Body of pancreas (tissue), 4 donors: Measurements from ENCODE around the gene PCDHGA8. TPM values are rescaled to one million over a fixed set of nuclear protein-coding genes. Genes with fewer than 3 reads are reported as not detected.
A peak's percentile ranks its signal among the peaks of the same experiment; 100 is the strongest.
"Not testable (repeated sequence)": the region's sequence is repeated elsewhere in the genome, so short reads cannot be mapped to it uniquely, and the experiment has no call there.

Experiments used
- ATAC-seq: fragments of 150-250 bp; one replicate; pipeline ENCODE4 v1.9.1; 2016
- DNase-seq, 4 donors: peaks; one replicate each; pipeline ENCODE4 v3.0.0-alpha.2; 2019
- H3K27ac ChIP-seq, 4 donors: fragments of 200-600 bp; sonication (generic); 1 replicate in 3 of 4; 2 replicates in 1 of 4; pipeline versions ENCODE4 v1.5.1 to v1.6.1; 2016 to 2019; ENCODE audit warnings: mild to moderate bottlenecking in 1 of 4, mixed read lengths in 1 of 4, moderate library complexity in 1 of 4
- H3K27me3 ChIP-seq, 2 donors: fragments of 200-600 bp; sonication (generic); one replicate each; pipeline ENCODE4 v1.6.0; 2016; ENCODE audit warnings: mild to moderate bottlenecking in 1 of 2
- H3K36me3 ChIP-seq, 2 donors: fragments of 200-600 bp; sonication (generic); replicated peaks in 1 of 2; 2 replicates each; pipeline ENCODE4 v1.5.1; 2016; ENCODE audit warnings: low read depth in 2 of 2; ENCODE audit not compliant: insufficient read depth in 1 of 2
- H3K4me1 ChIP-seq: fragments of 200-600 bp; sonication (generic); one replicate; pipeline ENCODE4 v1.6.0; 2016
- H3K4me3 ChIP-seq, 2 donors: fragments of 200-600 bp; sonication (generic); 1 replicate in 1 of 2; 2 replicates in 1 of 2; pipeline ENCODE4 v1.5.1; 2016 to 2019
- H3K9me3 ChIP-seq, 3 donors: fragments of 200-600 bp; sonication (generic); 1 replicate in 2 of 3; 2 replicates in 1 of 3; pipeline ENCODE4 v1.5.1; 2016
- CTCF ChIP-seq, 7 experiments: fragments of 450-650 bp in 4 of 7; fragments of 200-600 bp in 3 of 7; sonication (generic) in 3 of 7; IDR thresholded peaks; one replicate each; pipeline ENCODE4 v1.5.1; 2016 to 2019; ENCODE audit warnings: antibody characterized with exemption in 7 of 7
- POLR2A ChIP-seq, 3 donors: fragments of 450-650 bp; IDR thresholded peaks; one replicate each; pipeline ENCODE4 v1.6.1; 2016; ENCODE audit warnings: antibody characterized with exemption in 3 of 3, mild to moderate bottlenecking in 2 of 3
- WGBS, 2 donors: methylation state at CpG; one replicate each; pipeline ENCODE4 v1.1.5; 2017; 5-methylcytosine and 5-hydroxymethylcytosine counted together
- intact Hi-C: fragments of 100-400 bp; cut with DNase I; formaldehyde crosslinking; loops from one replicate; pipeline ENCODE4 v1.15.1; 2023
- total RNA-seq, 2 donors: library from RNA; depleted of rRNA; stranded (reverse); fragments of >200 nt; gene quantifications; one replicate each; pipeline ENCODE4 v1.1.0, GENCODE V29; 2016

The PCDHGA8 gene
- total RNA-seq, 2 donors from 2014 or later: 4.2 to 10.2 TPM

GRCh38 chr5:141397756-141398551 is 5.5 kb downstream of the PCDHGA8 start, which contains the start of gene PCDHGB5:
Gene PCDHGB5, plus strand, starts transcription at chr5:141397947. Its CDS starts 181 bp downstream, at chr5:141398128.
- H3K27me3 ChIP-seq, H3K4me3 ChIP-seq, H3K4me1 ChIP-seq, intact Hi-C loops, H3K36me3 ChIP-seq: not testable (repeated sequence)
- Histone ChIP-seq H3K9me3 (peaks cover 0 to 63% (median 14%) of the 10 kb centered on the region in 3 donors), H3K27ac (peak within 1 kb of the TSS in 1 of 4 donors; percentile 21)
- peak; percentile 40 to 63 (median 54) for DNase-seq
- TF ChIP-seq CTCF (IDR thresholded peaks at IDR 0.05) (peak; percentile 18 to 60 (median 52)), POLR2A (IDR thresholded peaks at IDR 0.05) (peak in 1 of 3 donors; percentile 9)
- ATAC-seq: peak; percentile 85
- WGBS, 2 donors: 3 to 4% methylated on average over 19 to 26 of the region's 43 CpGs

- Histone ChIP-seq H3K4me3 (no peak overlapping the region), H3K4me1 (no peaks in the 10 kb centered on the region), H3K9me3 (peaks cover 0 to 63% (median 8%) of the 10 kb centered on the region in 3 donors), H3K27ac (no peak overlapping the region), H3K27me3 (no peaks in the 10 kb centered on the region), H3K36me3 (no peaks in the 10 kb centered on the region)
- intact Hi-C loops: no loop called here
- DNase-seq: no peak
- WGBS, 2 donors: 19 to 30% methylated on average over 15 of the region's 15 CpGs
- ATAC-seq: no peak
- no peak for TF ChIP-seq POLR2A (IDR thresholded peaks at IDR 0.05)
- TF ChIP-seq CTCF (IDR thresholded peaks at IDR 0.05): no peak
Observed at GRCh38 chr5:141398608-141399007, 6.2 kb downstream of the PCDHGA8 start.

- DNase-seq: no peak
- H3K4me3 ChIP-seq: no peak overlapping the region
Observed at GRCh38 chr5:141399555-141400258, 7.3 kb downstream of the PCDHGA8 start.

GRCh38 chr5:141402553-141403243 is 10.3 kb downstream of the PCDHGA8 start, which contains the start of gene PCDHGA9:
Gene PCDHGA9, plus strand, starts transcription at chr5:141402778. Its CDS starts 175 bp downstream, at chr5:141402953.
- no peaks in the 10 kb centered on the region for H3K27me3 ChIP-seq
- no peaks in the 10 kb centered on the region for H3K4me1 ChIP-seq
- intact Hi-C loops: no loop called here
- WGBS, 2 donors: 21 to 22% methylated on average over 25 to 27 of the region's 27 CpGs
- H3K27ac ChIP-seq: no peak within 1 kb of the TSS
- H3K4me3 ChIP-seq: no peak within 1 kb of the TSS
- TF ChIP-seq CTCF (IDR thresholded peaks at IDR 0.05) (peak in 3 of 7 experiments; percentile 24 to 32 (median 26)), POLR2A (IDR thresholded peaks at IDR 0.05) (no peak)
- ATAC-seq: no peak
- DNase-seq: no peak
- H3K36me3 ChIP-seq: no peaks in the 10 kb centered on the region
- H3K9me3 ChIP-seq: peaks cover 0 to 65% (median 10%) of the 10 kb centered on the region in 3 donors

More at GRCh38 chr5:141399555-141400258, 7.3 kb downstream of the PCDHGA8 start:
- intact Hi-C loops: no loop called here
- H3K9me3 ChIP-seq: peaks cover 0 to 64% (median 10%) of the 10 kb centered on the region in 3 donors
- H3K4me1 ChIP-seq: no peaks in the 10 kb centered on the region
- ATAC-seq: no peak
- H3K27me3 ChIP-seq: no peaks in the 10 kb centered on the region
- H3K27ac ChIP-seq: no peak overlapping the region
- TF ChIP-seq CTCF (IDR thresholded peaks at IDR 0.05): no peak
- no peak for TF ChIP-seq POLR2A (IDR thresholded peaks at IDR 0.05)
- WGBS, 2 donors: 17 to 25% methylated on average over 11 to 51 of the region's 61 CpGs
- H3K36me3 ChIP-seq: no peaks in the 10 kb centered on the region
